GM23338 (cell line): ENCODE measurements around the gene RNF157.
"Not testable (repeated sequence)": the region's sequence is repeated elsewhere in the genome, so short reads cannot be mapped to it uniquely, and the experiment has no call there.

Experiments used
- CREB1 ChIP-seq: fragments of 250-450 bp; sonication (Bioruptor Pico); IDR thresholded peaks from 2 replicates; pipeline ENCODE4 v1.5.0; 2020; ENCODE audit warnings: low read depth, mild to moderate bottlenecking, moderate library complexity
- EZH2 ChIP-seq: fragments of 200-600 bp; sonication (generic); IDR thresholded peaks from one replicate; pipeline ENCODE4 v1.8.0; 2017; ENCODE audit warnings: antibody characterized with exemption, mild to moderate bottlenecking, low read depth; ENCODE audit not compliant: unreplicated experiment
- EZH2phosphoT487 ChIP-seq: fragments of 200-600 bp; sonication (generic); IDR thresholded peaks from one replicate; pipeline ENCODE4 v1.8.1; 2018; ENCODE audit warnings: antibody characterized with exemption; ENCODE audit not compliant: unreplicated experiment
- NANOG ChIP-seq: IDR thresholded peaks from 2 replicates; pipeline ENCODE4 v1.6.1; 2016; ENCODE audit warnings: antibody characterized with exemption, borderline replicate concordance
- POLR2AphosphoS5 ChIP-seq: IDR thresholded peaks from 2 replicates; pipeline ENCODE4 v1.6.1; 2016; ENCODE audit warnings: antibody characterized with exemption, low read depth
- REST ChIP-seq: IDR thresholded peaks from one replicate; pipeline ENCODE4 v1.6.1; 2018; ENCODE audit warnings: antibody characterized with exemption; ENCODE audit not compliant: unreplicated experiment
- ZNF331 ChIP-seq: fragments of 250-450 bp; sonication (Bioruptor Pico); IDR thresholded peaks from 2 replicates; pipeline ENCODE4 v1.5.0; 2020; ENCODE audit warnings: low read depth, mild to moderate bottlenecking, moderate library complexity
- TF ChIP-seq, protein P1 (sequence below), 2 experiments: fragments of 200-600 bp in 1 of 2; sonication (generic) in 1 of 2; conservative IDR thresholded peaks; 2 replicates each; pipeline versions ENCODE4 v1.5.1 to v1.6.1; 2016 to 2017; ENCODE audit warnings: antibody characterized with exemption in 2 of 2, low read depth in 2 of 2, mild to moderate bottlenecking in 2 of 2, moderate library complexity in 1 of 2
- TF ChIP-seq, protein P2 (sequence below): IDR thresholded peaks from 2 replicates; pipeline ENCODE4 v1.6.1; 2016; ENCODE audit warnings: antibody characterized with exemption

GRCh38 chr17:76252967-76253766 lies 12.9 kb upstream of the RNF157 start:
- TF ChIP-seq, protein P1, sequence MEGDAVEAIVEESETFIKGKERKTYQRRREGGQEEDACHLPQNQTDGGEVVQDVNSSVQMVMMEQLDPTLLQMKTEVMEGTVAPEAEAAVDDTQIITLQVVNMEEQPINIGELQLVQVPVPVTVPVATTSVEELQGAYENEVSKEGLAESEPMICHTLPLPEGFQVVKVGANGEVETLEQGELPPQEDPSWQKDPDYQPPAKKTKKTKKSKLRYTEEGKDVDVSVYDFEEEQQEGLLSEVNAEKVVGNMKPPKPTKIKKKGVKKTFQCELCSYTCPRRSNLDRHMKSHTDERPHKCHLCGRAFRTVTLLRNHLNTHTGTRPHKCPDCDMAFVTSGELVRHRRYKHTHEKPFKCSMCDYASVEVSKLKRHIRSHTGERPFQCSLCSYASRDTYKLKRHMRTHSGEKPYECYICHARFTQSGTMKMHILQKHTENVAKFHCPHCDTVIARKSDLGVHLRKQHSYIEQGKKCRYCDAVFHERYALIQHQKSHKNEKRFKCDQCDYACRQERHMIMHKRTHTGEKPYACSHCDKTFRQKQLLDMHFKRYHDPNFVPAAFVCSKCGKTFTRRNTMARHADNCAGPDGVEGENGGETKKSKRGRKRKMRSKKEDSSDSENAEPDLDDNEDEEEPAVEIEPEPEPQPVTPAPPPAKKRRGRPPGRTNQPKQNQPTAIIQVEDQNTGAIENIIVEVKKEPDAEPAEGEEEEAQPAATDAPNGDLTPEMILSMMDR (conservative IDR thresholded peaks at IDR 0.05; ENCODE audit: low read depth in 2 of 2): not testable (repeated sequence)
- not testable (repeated sequence) for TF ChIP-seq EZH2; REST; EZH2phosphoT487; CREB1 (CRISPR knock-in tag); POLR2AphosphoS5; ZNF331; NANOG
- TF ChIP-seq, protein P2, sequence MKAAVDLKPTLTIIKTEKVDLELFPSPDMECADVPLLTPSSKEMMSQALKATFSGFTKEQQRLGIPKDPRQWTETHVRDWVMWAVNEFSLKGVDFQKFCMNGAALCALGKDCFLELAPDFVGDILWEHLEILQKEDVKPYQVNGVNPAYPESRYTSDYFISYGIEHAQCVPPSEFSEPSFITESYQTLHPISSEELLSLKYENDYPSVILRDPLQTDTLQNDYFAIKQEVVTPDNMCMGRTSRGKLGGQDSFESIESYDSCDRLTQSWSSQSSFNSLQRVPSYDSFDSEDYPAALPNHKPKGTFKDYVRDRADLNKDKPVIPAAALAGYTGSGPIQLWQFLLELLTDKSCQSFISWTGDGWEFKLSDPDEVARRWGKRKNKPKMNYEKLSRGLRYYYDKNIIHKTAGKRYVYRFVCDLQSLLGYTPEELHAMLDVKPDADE: not testable (repeated sequence)
